ENCODE measurements around the gene IL37. TPM values are rescaled to one million over a fixed set of nuclear protein-coding genes. Genes with fewer than 3 reads are reported as not detected.

The IL37 gene
- total RNA-seq, 1 donor from 2014 or later, result not detected

GRCh38 chr2:112962308-112963175, 51.6 kb downstream of the IL37 start:
- DNase-seq, result no peak

- no peak for DNase-seq
Observed at GRCh38 chr2:112967023-112967422, 56.1 kb downstream of the IL37 start.

Other genes starting within 250 kb of the IL37 start
- not detected in 2 replicates for gene NT5DC4, start 190.1 kb upstream of the IL37 start, total RNA-seq
- 2.4 and 12.8 TPM in 2 replicates for gene CKAP2L, start 146.6 kb upstream of the IL37 start, total RNA-seq
- gene IL1A, start 126.7 kb upstream of the IL37 start, total RNA-seq, result under 0.01 and 0.19 TPM in 2 replicates
- gene IL1B, start 74.4 kb upstream of the IL37 start, total RNA-seq, result 0.14 and 0.17 TPM in 2 replicates
- gene IL36G, start 66.8 kb downstream of the IL37 start, total RNA-seq, result not detected in 2 replicates
- gene IL36A, start 94.3 kb downstream of the IL37 start, total RNA-seq, result not detected in 2 replicates
- not detected in 2 replicates for gene IL36B, start 141.7 kb downstream of the IL37 start, total RNA-seq
- gene IL36RN, start 148.0 kb downstream of the IL37 start, total RNA-seq, result not detected in 2 replicates
- gene IL1F10, start 156.8 kb downstream of the IL37 start, total RNA-seq, result not detected in 2 replicates
- gene IL1RN, start 216.4 kb downstream of the IL37 start, total RNA-seq, result under 0.01 TPM in 1 of 2 replicates, not detected in the other

Measured in dermis blood vessel endothelial cell (primary cell).